Right lobe of liver (tissue), 4 donors: ENCODE data around the gene DSTYK.

Source experiments
- CTCF ChIP-seq, 4 donors: fragments of 200-600 bp in 3 of 4; fragments of 450-650 bp in 1 of 4; IDR thresholded peaks; one replicate each; pipeline versions ENCODE4 v1.5.1 to v1.8.0; 2016 to 2022; ENCODE audit warnings: antibody characterized with exemption in 4 of 4, mild to moderate bottlenecking in 2 of 4
- POLR2A ChIP-seq: fragments of 450-650 bp; IDR thresholded peaks from one replicate; pipeline ENCODE4 v1.6.1; 2017; ENCODE audit warnings: antibody characterized with exemption, mild to moderate bottlenecking
- donor health status: DM: no; HTN: no; CAD: no.
- donor health status: DM: no; HTN: no; CAD: no.
- donor health status: DM: no; HTN: yes; CAD: no.

- TF ChIP-seq CTCF (IDR thresholded peaks at IDR 0.05) (no peak), POLR2A (no peak)
These were observed 86.8 kb downstream of the DSTYK start for GRCh38 chr1:205124726-205125125.
